ENCODE results near the gene RTTN. TPM values are rescaled to one million over a fixed set of nuclear protein-coding genes. Genes with fewer than 3 reads are reported as not detected.

RTTN gene
- total RNA-seq, 2 experiments from 2014 or later: 19.8 to 29.7 TPM

GRCh38 chr18:70069965-70070364, 135.5 kb downstream of the RTTN start:
- POLR2A ChIA-PET: no interaction called here
- no peak for TF ChIP-seq EZH2phosphoT487 (IDR thresholded peaks at IDR 0.05; ENCODE audit: borderline replicate concordance, low read depth, low read length)
- no peak for TF ChIP-seq CTCF (conservative IDR thresholded peaks at IDR 0.05; ENCODE audit: low read length)
- no peaks in the 10 kb centered on the region for H3K4me1 ChIP-seq (ENCODE audit: insufficient read depth, low read length, poor library complexity, severe bottlenecking)
- no peaks in the 10 kb centered on the region for H3K9me3 ChIP-seq (ENCODE audit: low read length)
- no peak overlapping the region for H3K4me3 ChIP-seq (ENCODE audit: low read depth, low read length, poor library complexity, severe bottlenecking)
- CTCF ChIA-PET (ENCODE audit: unreplicated experiment): no interaction called here
- H3K9me2 ChIP-seq (ENCODE audit: insufficient read depth, low read length): no peaks in the 10 kb centered on the region
- H3K79me2 ChIP-seq (ENCODE audit: insufficient read depth, low read depth, low read length): no peaks in the 10 kb centered on the region
- BruUV-seq (replicated peaks): no TSS peak
- peaks cover 4% of the 10 kb centered on the region; the same call in 1 of the 2 replicates for H3K36me3 ChIP-seq (ENCODE audit: insufficient read depth, low read length)
- H2AFZ ChIP-seq (ENCODE audit: low read length): no peak overlapping the region
- intact Hi-C loops (cut with micrococcal nuclease; ENCODE audit: unreplicated experiment): no loop called here
- H4K20me1 ChIP-seq (ENCODE audit: insufficient read depth, low read length): no peaks in the 10 kb centered on the region
- H3K27ac ChIP-seq (ENCODE audit: low read depth, low read length, poor library complexity, severe bottlenecking): no peak overlapping the region
- DNase-seq (ENCODE audit: low spot score): no peak
- H3K4me2 ChIP-seq (ENCODE audit: low read length): no peak overlapping the region

GRCh38 chr18:70069382-70069781, 136.1 kb downstream of the RTTN start:
- Histone ChIP-seq H3K4me2 (ENCODE audit: low read length) (no peak overlapping the region), H3K4me3 (ENCODE audit: low read depth, low read length, poor library complexity, severe bottlenecking) (no peak overlapping the region), H3K79me2 (ENCODE audit: insufficient read depth, low read depth, low read length) (no peaks in the 10 kb centered on the region), H3K36me3 (ENCODE audit: insufficient read depth, low read length) (peaks cover 4% of the 10 kb centered on the region; the same call in 1 of the 2 replicates), H3K4me1 (ENCODE audit: insufficient read depth, low read length, poor library complexity, severe bottlenecking) (no peaks in the 10 kb centered on the region), H3K27ac (ENCODE audit: low read depth, low read length, poor library complexity, severe bottlenecking) (no peak overlapping the region), H3K9me3 (ENCODE audit: low read length) (no peaks in the 10 kb centered on the region), H3K9me2 (ENCODE audit: insufficient read depth, low read length) (no peaks in the 10 kb centered on the region), H2AFZ (ENCODE audit: low read length) (no peak overlapping the region), H4K20me1 (ENCODE audit: insufficient read depth, low read length) (no peaks in the 10 kb centered on the region)
- TF ChIP-seq EZH2phosphoT487 (IDR thresholded peaks at IDR 0.05; ENCODE audit: borderline replicate concordance, low read depth, low read length): no peak
- TF ChIP-seq CTCF (conservative IDR thresholded peaks at IDR 0.05; ENCODE audit: low read length): no peak
- BruUV-seq (replicated peaks): no TSS peak
- intact Hi-C loops (cut with micrococcal nuclease; ENCODE audit: unreplicated experiment): no loop called here
- CTCF ChIA-PET (ENCODE audit: unreplicated experiment): no interaction called here
- POLR2A ChIA-PET: interaction anchor here (0.8 kb wide), 1 partner anchor 11 kb away, joined by 4 read pairs; no protein-coding TSS in a partner anchor
- DNase-seq (ENCODE audit: low spot score): no peak

GRCh38 chr18:70068981-70069380, 136.5 kb downstream of the RTTN start:
- no peak overlapping the region for H3K4me3 ChIP-seq (ENCODE audit: low read depth, low read length, poor library complexity, severe bottlenecking)
- CTCF ChIA-PET (ENCODE audit: unreplicated experiment): no interaction called here
- H4K20me1 ChIP-seq (ENCODE audit: insufficient read depth, low read length): no peaks in the 10 kb centered on the region
- H3K4me1 ChIP-seq (ENCODE audit: insufficient read depth, low read length, poor library complexity, severe bottlenecking): no peaks in the 10 kb centered on the region
- intact Hi-C loops (cut with micrococcal nuclease; ENCODE audit: unreplicated experiment): no loop called here
- H3K79me2 ChIP-seq (ENCODE audit: insufficient read depth, low read depth, low read length): no peaks in the 10 kb centered on the region
- no peaks in the 10 kb centered on the region for H3K9me3 ChIP-seq (ENCODE audit: low read length)
- DNase-seq (ENCODE audit: low spot score): no peak
- no peak for TF ChIP-seq CTCF (conservative IDR thresholded peaks at IDR 0.05; ENCODE audit: low read length)
- no peak for TF ChIP-seq EZH2phosphoT487 (IDR thresholded peaks at IDR 0.05; ENCODE audit: borderline replicate concordance, low read depth, low read length)
- no peak overlapping the region for H3K4me2 ChIP-seq (ENCODE audit: low read length)
- H3K27ac ChIP-seq (ENCODE audit: low read depth, low read length, poor library complexity, severe bottlenecking): no peak overlapping the region
- POLR2A ChIA-PET: interaction anchor here (0.8 kb wide), 1 partner anchor 11 kb away, joined by 4 read pairs; no protein-coding TSS in a partner anchor
- no peaks in the 10 kb centered on the region for H3K36me3 ChIP-seq (ENCODE audit: insufficient read depth, low read length)
- no peaks in the 10 kb centered on the region for H3K9me2 ChIP-seq (ENCODE audit: insufficient read depth, low read length)
- H2AFZ ChIP-seq (ENCODE audit: low read length): no peak overlapping the region
- BruUV-seq (replicated peaks): no TSS peak

Measured in OCI-LY7 (cell line).